Activated CD8-positive, alpha-beta T cell treated with anti-CD3 and anti-CD28 coated beads for 36 hours (primary cell): ENCODE measurements around the gene GCA. TPM values are rescaled to one million over a fixed set of nuclear protein-coding genes. Genes with fewer than 3 reads are reported as not detected.

Experiments used
- ATAC-seq: fragments of 200-7000 bp; cut with Tn5 transposase; one replicate; pipeline ENCODE4 v1.10.0; 2021; ENCODE audit warnings: mild to moderate bottlenecking, moderate library complexity
- CTCF ChIA-PET: fragments of 350-600 bp; sonication (Branson Sonifier 250); formaldehyde crosslinking; loops from one replicate; lab custom pipeline; 2021; ENCODE audit warnings: antibody characterized with exemption; lab: Charles Lee
- POLR2A ChIA-PET: fragments of 350-600 bp; sonication (Branson Sonifier 250); formaldehyde crosslinking; loops from one replicate; lab custom pipeline; 2021; ENCODE audit warnings: antibody characterized with exemption; lab: Charles Lee
- DNase-seq: peaks from one replicate; pipeline ENCODE4 v3.0.0-alpha.2; 2020
- H3K27ac Mint-ChIP-seq: one replicate; pipeline ENCODE4 v1.8.0; 2021; ENCODE audit warnings: mild to moderate bottlenecking, mixed read lengths
- H3K27me3 Mint-ChIP-seq: one replicate; pipeline ENCODE4 v1.8.0; 2021; ENCODE audit warnings: mixed read lengths
- H3K36me3 Mint-ChIP-seq: one replicate; pipeline ENCODE4 v1.8.0; 2021; ENCODE audit warnings: low read depth, mixed read lengths
- H3K4me1 Mint-ChIP-seq: one replicate; pipeline ENCODE4 v1.8.0; 2021; ENCODE audit warnings: low read depth, mixed read lengths
- H3K4me3 Mint-ChIP-seq: one replicate; pipeline ENCODE4 v1.8.0; 2021; ENCODE audit warnings: mild to moderate bottlenecking, moderate library complexity, mixed read lengths
- H3K9me3 Mint-ChIP-seq: one replicate; pipeline ENCODE4 v1.8.0; 2021; ENCODE audit warnings: mixed read lengths
- intact Hi-C: fragments of 100-400 bp; cut with micrococcal nuclease; formaldehyde crosslinking; loops from one replicate; pipeline ENCODE4 v1.10.0; 2022
- total RNA-seq, 2 experiments: library from RNA; stranded (reverse); gene quantifications; one replicate each; pipeline ENCODE4 v1.2.3, GENCODE V29; 2021
- TF ChIP-seq, protein P1 (sequence below): fragments of 200-600 bp; IDR thresholded peaks from one replicate; pipeline ENCODE4 v1.8.0; 2022; ENCODE audit warnings: antibody characterized with exemption, mild to moderate bottlenecking

The GCA gene
- total RNA-seq, 2 experiments from 2014 or later: 23.4 to 25.2 TPM

DNA sequence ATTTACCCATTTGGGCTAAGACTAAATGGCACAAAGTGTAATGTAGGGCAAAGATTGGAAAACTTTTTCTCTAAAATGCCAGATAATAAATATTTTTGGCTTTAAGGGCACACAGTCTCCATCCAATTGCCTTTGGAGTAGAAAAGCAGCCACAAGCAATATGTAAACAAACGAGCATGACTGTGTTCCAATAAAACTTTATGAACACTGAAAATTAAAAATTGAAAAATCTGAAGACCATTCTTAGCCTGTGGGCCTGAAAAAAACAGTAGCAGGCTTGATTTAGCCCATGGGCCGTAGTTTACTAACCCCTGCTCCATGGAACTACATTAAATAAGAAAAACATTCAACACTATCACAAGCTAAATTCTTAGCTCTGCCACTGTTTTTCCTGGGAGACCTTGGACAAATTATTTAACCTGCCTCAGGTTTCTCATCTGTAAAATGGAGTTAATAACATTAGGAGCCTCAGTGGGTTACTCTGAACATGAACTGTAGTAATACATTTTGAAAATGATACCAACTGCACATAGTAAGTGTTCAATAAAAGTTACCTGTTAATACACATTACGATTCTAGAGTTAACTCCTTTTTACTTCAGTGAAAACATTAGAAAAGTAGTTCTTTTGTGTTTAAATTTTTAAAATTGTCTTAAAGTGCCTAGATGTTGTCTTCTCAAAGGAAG is 26.7 kb upstream of the GCA start:
- ATAC-seq (no peak), DNase-seq (no peak)
- H3K4me1 Mint-ChIP-seq: peaks cover 52% of the 10 kb centered on the region
- peaks cover 16% of the 10 kb centered on the region for H3K36me3 Mint-ChIP-seq
- H3K4me3 Mint-ChIP-seq: peak overlapping the region; percentile 82
- no peaks in the 10 kb centered on the region for H3K9me3 Mint-ChIP-seq
- no peaks in the 10 kb centered on the region for H3K27me3 Mint-ChIP-seq
- peak overlapping the region; percentile 95 for H3K27ac Mint-ChIP-seq
- ChIA-PET POLR2A (interaction anchor here (1.2 to 2.4 kb wide), 4 partner anchors 8 to 26 kb away, joined by 3 to 14 read pairs (median 10); no protein-coding TSS in a partner anchor), CTCF (interaction anchor here (1.0 to 3.6 kb wide), 3 partner anchors 11 to 97 kb away, joined by 3 to 40 read pairs (median 8); no protein-coding TSS in a partner anchor)
- intact Hi-C loops: no loop called here
- TF ChIP-seq, protein P1, sequence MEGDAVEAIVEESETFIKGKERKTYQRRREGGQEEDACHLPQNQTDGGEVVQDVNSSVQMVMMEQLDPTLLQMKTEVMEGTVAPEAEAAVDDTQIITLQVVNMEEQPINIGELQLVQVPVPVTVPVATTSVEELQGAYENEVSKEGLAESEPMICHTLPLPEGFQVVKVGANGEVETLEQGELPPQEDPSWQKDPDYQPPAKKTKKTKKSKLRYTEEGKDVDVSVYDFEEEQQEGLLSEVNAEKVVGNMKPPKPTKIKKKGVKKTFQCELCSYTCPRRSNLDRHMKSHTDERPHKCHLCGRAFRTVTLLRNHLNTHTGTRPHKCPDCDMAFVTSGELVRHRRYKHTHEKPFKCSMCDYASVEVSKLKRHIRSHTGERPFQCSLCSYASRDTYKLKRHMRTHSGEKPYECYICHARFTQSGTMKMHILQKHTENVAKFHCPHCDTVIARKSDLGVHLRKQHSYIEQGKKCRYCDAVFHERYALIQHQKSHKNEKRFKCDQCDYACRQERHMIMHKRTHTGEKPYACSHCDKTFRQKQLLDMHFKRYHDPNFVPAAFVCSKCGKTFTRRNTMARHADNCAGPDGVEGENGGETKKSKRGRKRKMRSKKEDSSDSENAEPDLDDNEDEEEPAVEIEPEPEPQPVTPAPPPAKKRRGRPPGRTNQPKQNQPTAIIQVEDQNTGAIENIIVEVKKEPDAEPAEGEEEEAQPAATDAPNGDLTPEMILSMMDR: no peak

- ATAC-seq: peak; percentile 12
These were observed 26.0 kb upstream of the GCA start for GRCh38 chr2:162317861-162318327.

GRCh38 chr2:162318328-162319180 is 25.4 kb upstream of the GCA start, which contains the start of gene IFIH1:
Gene IFIH1, minus strand, starts transcription at chr2:162318684. Its CDS starts 377 bp downstream, at chr2:162318307.
- ATAC-seq: peak; percentile 91
- peak within 1 kb of the TSS; percentile 82 for H3K4me3 Mint-ChIP-seq
- H3K36me3 Mint-ChIP-seq: peaks cover 16% of the 10 kb centered on the region
- ChIA-PET CTCF (interaction anchor here (0.6 to 3.6 kb wide), 10 partner anchors 8 to 98 kb away, joined by 3 to 40 read pairs (median 4); no protein-coding TSS in a partner anchor), POLR2A (interaction anchor here (0.8 to 2.4 kb wide), 8 partner anchors 10 to 25 kb away, joined by 3 to 14 read pairs (median 6); no protein-coding TSS in a partner anchor)
- H3K27me3 Mint-ChIP-seq: no peaks in the 10 kb centered on the region
- intact Hi-C loops: no loop called here
- peak; percentile 85 for DNase-seq
- H3K9me3 Mint-ChIP-seq: no peaks in the 10 kb centered on the region
- TF ChIP-seq, protein P1: peak; percentile 30
- peaks cover 49% of the 10 kb centered on the region for H3K4me1 Mint-ChIP-seq
- peak within 1 kb of the TSS; percentile 95 for H3K27ac Mint-ChIP-seq

More at GRCh38 chr2:162317861-162318327, 26.0 kb upstream of the GCA start:
- DNase-seq: peak; percentile 30
- Mint-ChIP-seq H3K27ac (peak overlapping the region; percentile 95), H3K27me3 (no peaks in the 10 kb centered on the region), H3K36me3 (peaks cover 16% of the 10 kb centered on the region), H3K4me1 (peaks cover 50% of the 10 kb centered on the region), H3K4me3 (peak overlapping the region; percentile 82), H3K9me3 (no peaks in the 10 kb centered on the region)
- ChIA-PET POLR2A (interaction anchor here (1.2 to 2.4 kb wide), 5 partner anchors 9 to 25 kb away, joined by 3 to 14 read pairs (median 9); no protein-coding TSS in a partner anchor), CTCF (interaction anchor here (1.0 to 3.6 kb wide), 5 partner anchors 9 to 98 kb away, joined by 3 to 40 read pairs (median 5); no protein-coding TSS in a partner anchor)
- intact Hi-C loops: no loop called here
- TF ChIP-seq, protein P1: no peak

GRCh38 chr2:162320864-162321517 is 22.9 kb upstream of the GCA start:
- TF ChIP-seq, protein P1: no peak
- intact Hi-C loops: no loop called here
- Mint-ChIP-seq H3K4me1 (peaks cover 34% of the 10 kb centered on the region), H3K27me3 (no peaks in the 10 kb centered on the region), H3K36me3 (peaks cover 3% of the 10 kb centered on the region), H3K4me3 (no peak overlapping the region), H3K9me3 (no peaks in the 10 kb centered on the region), H3K27ac (no peak overlapping the region)
- ATAC-seq (no peak), DNase-seq (no peak)
- CTCF ChIA-PET: interaction anchor here (1.0 to 3.6 kb wide), 3 partner anchors 14 to 101 kb away, joined by 3 to 40 read pairs (median 4); no protein-coding TSS in a partner anchor
- POLR2A ChIA-PET: no interaction called here
